ENCODE results near the gene NOS1AP.

GRCh38 chr1:162165528-162165927 is 96.0 kb downstream of the NOS1AP start:
- no peak for TF ChIP-seq ZFP30 (CRISPR knock-in tag; IDR thresholded peaks at IDR 0.05)
- TF ChIP-seq ZFP3 (CRISPR knock-in tag; IDR thresholded peaks at IDR 0.05), result no peak
- TF ChIP-seq ARNTL (CRISPR knock-in tag; IDR thresholded peaks at IDR 0.05; ENCODE audit: borderline replicate concordance, low read depth), result no peak
- no peak for TF ChIP-seq TSHZ2 (CRISPR knock-in tag; IDR thresholded peaks at IDR 0.05)
- no peak for TF ChIP-seq RARB (CRISPR knock-in tag; IDR thresholded peaks at IDR 0.05)
- no peak for TF ChIP-seq OSR1 (CRISPR knock-in tag; IDR thresholded peaks at IDR 0.05)
- TF ChIP-seq, protein P1, sequence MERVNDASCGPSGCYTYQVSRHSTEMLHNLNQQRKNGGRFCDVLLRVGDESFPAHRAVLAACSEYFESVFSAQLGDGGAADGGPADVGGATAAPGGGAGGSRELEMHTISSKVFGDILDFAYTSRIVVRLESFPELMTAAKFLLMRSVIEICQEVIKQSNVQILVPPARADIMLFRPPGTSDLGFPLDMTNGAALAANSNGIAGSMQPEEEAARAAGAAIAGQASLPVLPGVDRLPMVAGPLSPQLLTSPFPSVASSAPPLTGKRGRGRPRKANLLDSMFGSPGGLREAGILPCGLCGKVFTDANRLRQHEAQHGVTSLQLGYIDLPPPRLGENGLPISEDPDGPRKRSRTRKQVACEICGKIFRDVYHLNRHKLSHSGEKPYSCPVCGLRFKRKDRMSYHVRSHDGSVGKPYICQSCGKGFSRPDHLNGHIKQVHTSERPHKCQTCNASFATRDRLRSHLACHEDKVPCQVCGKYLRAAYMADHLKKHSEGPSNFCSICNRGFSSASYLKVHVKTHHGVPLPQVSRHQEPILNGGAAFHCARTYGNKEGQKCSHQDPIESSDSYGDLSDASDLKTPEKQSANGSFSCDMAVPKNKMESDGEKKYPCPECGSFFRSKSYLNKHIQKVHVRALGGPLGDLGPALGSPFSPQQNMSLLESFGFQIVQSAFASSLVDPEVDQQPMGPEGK (CRISPR knock-in tag; IDR thresholded peaks at IDR 0.05; ENCODE audit: borderline replicate concordance), result no peak
- no peak for TF ChIP-seq ZNF8 (CRISPR knock-in tag; IDR thresholded peaks at IDR 0.05)
- no peak for TF ChIP-seq PPARA (CRISPR knock-in tag; IDR thresholded peaks at IDR 0.05; ENCODE audit: borderline replicate concordance)
- no peak for TF ChIP-seq BACH2 (CRISPR knock-in tag; IDR thresholded peaks at IDR 0.05; ENCODE audit: borderline replicate concordance)
- TF ChIP-seq SNAI2 (CRISPR knock-in tag; IDR thresholded peaks at IDR 0.05), result no peak
- no peak for TF ChIP-seq ESRRG (CRISPR knock-in tag; IDR thresholded peaks at IDR 0.05)
- TF ChIP-seq ZNF70 (CRISPR knock-in tag; IDR thresholded peaks at IDR 0.05), result no peak
- TF ChIP-seq, protein P2, sequence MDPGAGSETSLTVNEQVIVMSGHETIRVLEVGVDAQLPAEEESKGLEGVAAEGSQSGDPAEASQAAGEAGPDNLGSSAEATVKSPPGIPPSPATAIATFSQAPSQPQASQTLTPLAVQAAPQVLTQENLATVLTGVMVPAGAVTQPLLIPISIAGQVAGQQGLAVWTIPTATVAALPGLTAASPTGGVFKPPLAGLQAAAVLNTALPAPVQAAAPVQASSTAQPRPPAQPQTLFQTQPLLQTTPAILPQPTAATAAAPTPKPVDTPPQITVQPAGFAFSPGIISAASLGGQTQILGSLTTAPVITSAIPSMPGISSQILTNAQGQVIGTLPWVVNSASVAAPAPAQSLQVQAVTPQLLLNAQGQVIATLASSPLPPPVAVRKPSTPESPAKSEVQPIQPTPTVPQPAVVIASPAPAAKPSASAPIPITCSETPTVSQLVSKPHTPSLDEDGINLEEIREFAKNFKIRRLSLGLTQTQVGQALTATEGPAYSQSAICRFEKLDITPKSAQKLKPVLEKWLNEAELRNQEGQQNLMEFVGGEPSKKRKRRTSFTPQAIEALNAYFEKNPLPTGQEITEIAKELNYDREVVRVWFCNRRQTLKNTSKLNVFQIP (CRISPR knock-in tag; IDR thresholded peaks at IDR 0.05; ENCODE audit: borderline replicate concordance, low read depth), result no peak

Measured in SK-N-SH treated with all-trans-retinoic acid at 6 μM for 48 hours (cell line).